ENCODE measurements around the gene AAMP.
A peak's percentile ranks its signal among the peaks of the same experiment; 100 is the strongest.

Gene AAMP

DNA sequence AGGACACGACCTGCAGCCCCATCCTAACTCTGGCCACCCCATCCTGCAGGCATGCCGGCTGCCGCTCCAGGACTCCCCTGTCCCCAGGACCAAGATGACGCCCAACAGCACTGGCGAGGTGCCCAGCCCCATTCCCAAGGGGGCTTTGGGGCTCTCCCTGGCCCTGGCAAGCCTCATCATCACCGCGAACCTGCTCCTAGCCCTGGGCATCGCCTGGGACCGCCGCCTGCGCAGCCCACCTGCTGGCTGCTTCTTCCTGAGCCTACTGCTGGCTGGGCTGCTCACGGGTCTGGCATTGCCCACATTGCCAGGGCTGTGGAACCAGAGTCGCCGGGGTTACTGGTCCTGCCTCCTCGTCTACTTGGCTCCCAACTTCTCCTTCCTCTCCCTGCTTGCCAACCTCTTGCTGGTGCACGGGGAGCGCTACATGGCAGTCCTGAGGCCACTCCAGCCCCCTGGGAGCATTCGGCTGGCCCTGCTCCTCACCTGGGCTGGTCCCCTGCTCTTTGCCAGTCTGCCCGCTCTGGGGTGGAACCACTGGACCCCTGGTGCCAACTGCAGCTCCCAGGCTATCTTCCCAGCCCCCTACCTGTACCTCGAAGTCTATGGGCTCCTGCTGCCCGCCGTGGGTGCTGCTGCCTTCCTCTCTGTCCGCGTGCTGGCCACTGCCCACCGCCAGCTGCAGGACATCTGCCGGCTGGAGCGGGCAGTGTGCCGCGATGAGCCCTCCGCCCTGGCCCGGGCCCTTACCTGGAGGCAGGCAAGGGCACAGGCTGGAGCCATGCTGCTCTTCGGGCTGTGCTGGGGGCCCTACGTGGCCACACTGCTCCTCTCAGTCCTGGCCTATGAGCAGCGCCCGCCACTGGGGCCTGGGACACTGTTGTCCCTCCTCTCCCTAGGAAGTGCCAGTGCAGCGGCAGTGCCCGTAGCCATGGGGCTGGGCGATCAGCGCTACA, 7.0 kb downstream of the AAMP start:
- Histone ChIP-seq H3K4me3 (no peak overlapping the region), H3K27ac (peak overlapping the region in 2 of 21 experiments; percentile 21 to 30)

DNA sequence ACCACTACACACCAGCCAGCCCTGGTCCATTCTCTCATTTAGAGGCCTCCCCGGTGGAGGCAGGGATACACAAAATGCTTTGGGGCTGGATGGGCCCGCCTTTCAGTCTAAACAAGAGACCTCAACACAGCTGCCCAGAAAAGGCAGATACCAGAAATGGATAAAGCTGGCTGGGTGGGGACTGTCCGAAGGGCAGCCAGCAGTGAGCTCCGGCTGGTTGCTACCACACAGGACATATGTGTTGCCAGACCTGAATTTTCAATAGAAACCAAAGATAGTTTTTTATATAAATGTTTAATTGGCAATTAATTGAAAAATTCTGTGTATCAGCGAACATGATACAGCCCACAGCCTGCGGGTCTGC, 7.7 kb downstream of the AAMP start:
- Histone ChIP-seq H3K27ac (peak overlapping the region in 4 of 21 experiments; percentile 26 to 54 (median 38)), H3K4me3 (no peak overlapping the region)

DNA sequence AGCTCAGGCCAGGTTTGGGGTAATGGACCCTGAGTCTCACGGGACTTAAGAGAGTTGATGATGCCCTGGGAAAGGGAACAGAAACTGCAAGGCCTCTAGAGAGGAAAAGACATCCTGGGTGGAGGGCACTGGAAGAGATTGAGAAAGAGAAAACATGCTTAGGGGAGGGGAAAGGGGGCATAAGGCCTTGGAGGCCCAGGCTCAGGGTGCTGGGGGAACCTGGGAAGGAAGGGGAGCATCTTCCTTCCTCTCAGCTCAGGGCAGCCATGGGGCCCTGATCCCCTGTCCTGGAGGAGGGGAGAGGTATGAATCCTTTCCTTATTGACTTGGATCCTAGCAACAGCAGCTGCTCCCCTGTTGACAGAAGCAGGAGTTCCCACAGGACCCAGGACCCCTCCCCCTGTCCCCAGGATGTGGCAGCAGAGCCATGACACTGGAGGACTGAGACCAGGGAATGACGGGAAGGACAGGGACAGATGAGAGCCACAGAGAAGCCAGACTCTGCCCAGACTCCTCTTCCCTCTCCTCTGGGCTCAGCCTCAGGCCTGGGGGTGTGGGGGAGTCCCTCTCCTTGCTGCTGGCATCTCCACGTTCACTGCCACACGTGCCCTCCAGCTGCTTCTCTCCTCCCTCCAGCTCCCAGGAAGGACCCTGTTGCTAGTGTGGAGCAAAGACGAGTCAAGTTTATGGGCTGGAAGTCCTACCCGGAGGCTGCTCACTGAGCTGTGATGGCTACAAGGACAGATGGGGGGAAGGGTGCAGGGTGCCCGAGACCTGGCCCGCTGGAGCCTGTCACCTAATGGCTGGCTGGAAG, 8.3 kb downstream of the AAMP start:
- no peak overlapping the region for H3K4me3 ChIP-seq
- peak overlapping the region in 8 of 21 experiments; percentile 24 to 58 (median 46) for H3K27ac ChIP-seq

GRCh38 chr2:218260742-218261422, 9.1 kb downstream of the AAMP start, which contains the start of gene GPBAR1:
Gene GPBAR1 (plus strand): TSS chr2:218261015. CDS start chr2:218262725, 1,710 bp downstream.
- H3K4me3 ChIP-seq: no peak within 1 kb of the TSS
- H3K27ac ChIP-seq: peak within 1 kb of the TSS in 13 of 21 experiments; percentile 5 to 75 (median 54)

- Histone ChIP-seq H3K4me3 (no peak overlapping the region), H3K27ac (peak overlapping the region in 8 of 21 experiments; percentile 20 to 75 (median 56))
These were observed 9.8 kb downstream of the AAMP start for GRCh38 chr2:218260166-218260565.

DNA sequence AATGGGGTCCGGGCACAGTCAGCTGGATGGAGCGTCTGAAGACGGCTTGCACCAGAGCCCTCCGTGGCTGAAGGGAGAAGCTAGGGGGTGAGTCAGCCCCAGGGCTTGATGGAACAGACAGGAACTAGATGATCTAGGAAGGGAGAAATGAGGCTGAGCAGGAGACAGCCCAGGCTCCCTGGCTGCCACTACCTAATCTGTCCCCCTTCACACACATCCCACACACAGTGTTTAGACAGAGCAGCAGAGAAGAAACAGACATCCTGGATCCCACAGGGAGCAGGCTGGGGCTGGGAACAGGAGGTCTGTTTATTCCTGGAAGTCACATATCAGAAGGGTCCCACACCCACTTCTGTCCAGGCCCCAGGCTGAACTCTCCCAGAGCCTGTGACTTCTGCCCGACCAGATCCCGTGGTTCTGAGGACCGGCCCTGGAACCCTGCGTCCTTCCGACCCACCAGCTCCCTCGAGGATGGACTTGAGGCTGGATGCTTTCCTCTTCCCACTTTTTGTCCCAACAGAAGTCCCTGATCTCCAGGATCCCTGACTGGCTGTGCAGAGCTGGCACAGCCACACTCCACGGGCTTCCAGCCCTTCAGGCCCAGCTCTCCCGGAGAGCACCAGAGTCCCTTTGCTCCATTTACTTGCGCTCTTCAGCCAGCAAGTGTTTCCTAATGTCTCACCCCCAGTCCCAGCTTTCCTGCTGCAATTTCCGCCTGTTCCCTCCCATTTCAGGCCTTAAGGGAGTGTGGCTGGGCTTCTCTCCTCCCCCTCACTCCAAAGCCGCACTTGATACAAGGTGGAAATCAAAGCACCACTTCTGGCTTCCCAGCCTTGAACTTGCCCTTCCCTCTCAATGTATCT, 10.6 kb downstream of the AAMP start:
- peak overlapping the region in 16 of 21 experiments; percentile 4 to 76 (median 56) for H3K27ac ChIP-seq
- no peak overlapping the region for H3K4me3 ChIP-seq

GRCh38 chr2:218257390-218257981, 12.5 kb downstream of the AAMP start:
- Histone ChIP-seq H3K4me3 (no peak overlapping the region), H3K27ac (peak overlapping the region in 13 of 21 experiments; percentile 20 to 75 (median 46))

DNA sequence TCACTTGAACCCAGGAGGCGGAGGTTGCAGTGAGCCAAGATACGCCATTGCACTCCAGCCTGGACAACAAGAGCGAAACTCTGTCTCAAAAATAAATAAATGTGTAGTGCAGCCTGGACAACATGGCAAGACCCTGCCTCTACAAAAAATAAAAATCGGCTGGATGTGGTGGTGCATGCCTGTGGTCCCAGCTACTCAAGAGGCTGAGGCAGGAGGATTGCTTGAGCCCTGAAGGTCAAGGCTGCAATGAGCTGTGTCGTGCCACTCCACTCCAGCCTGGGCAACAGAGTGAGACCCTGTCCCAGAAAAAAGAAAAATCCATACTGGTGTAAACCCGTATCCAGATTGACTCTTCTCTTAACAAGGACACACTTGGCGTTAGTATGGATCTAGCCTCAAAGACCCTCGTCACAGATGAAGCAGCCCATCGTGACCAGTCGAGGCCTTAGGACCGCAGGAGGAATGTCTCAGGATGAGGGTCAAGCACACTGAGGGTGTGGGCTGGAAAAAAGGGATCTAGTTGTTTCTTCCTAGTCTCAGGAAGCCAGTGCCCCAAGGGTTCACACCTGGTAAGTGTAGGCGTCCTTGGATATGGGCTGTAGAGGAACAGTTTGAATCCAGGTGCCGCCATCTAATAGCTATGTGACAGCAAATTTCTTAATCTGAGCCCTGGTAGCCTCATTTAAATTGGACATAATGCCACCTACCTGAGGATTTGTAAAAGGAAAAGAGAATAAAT, 13.2 kb downstream of the AAMP start:
- H3K27ac ChIP-seq: peak overlapping the region in 9 of 21 experiments; percentile 20 to 75 (median 46)

GRCh38 chr2:218255446-218255845, 14.5 kb downstream of the AAMP start:
- Histone ChIP-seq H3K27ac (peak overlapping the region in 1 of 21 experiments; percentile 14), H3K4me3 (no peak overlapping the region)

More for the DNA sequence above, 13.2 kb downstream of the AAMP start:
- no peak overlapping the region for H3K4me3 ChIP-seq

GRCh38 chr2:218253232-218253625, 16.7 kb downstream of the AAMP start:
- Histone ChIP-seq H3K4me3 (no peak overlapping the region), H3K27ac (peak overlapping the region in 3 of 21 experiments; percentile 2 to 28 (median 11))

- H3K4me3 ChIP-seq: no peak overlapping the region
- peak overlapping the region in 7 of 21 experiments; percentile 2 to 61 (median 26) for H3K27ac ChIP-seq
These were observed 17.3 kb downstream of the AAMP start for GRCh38 chr2:218252509-218253231.

DNA sequence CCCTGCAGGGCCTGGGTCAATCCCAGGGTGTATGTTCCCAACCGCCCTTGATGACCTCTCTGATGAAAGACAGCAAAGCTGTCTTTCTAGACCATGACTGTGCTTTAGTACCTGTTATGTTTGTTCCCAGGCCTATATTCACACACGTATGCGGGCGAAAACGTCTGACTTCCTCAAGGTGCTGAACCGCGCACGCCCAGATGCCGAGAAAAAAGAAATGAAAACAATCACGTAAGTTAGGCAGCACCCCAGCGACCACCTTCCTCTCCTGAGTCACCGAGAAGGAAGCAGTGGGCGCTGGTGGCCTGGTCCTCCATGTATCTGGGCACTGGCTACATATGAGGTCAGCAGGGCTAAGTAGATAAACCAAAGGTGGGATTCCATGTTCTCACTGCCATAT, 20.2 kb downstream of the AAMP start:
- no peak overlapping the region for H3K4me3 ChIP-seq
- peak overlapping the region in 1 of 21 experiments; percentile 5 for H3K27ac ChIP-seq

GRCh38 chr2:218245214-218245613, 24.7 kb downstream of the AAMP start:
- H3K27ac ChIP-seq: peak overlapping the region in 1 of 21 experiments; percentile 11
- H3K4me3 ChIP-seq: no peak overlapping the region

- no peak overlapping the region for H3K4me3 ChIP-seq
- peak overlapping the region in 2 of 21 experiments; percentile 22 to 25 for H3K27ac ChIP-seq
These were observed 25.3 kb downstream of the AAMP start for GRCh38 chr2:218244665-218245064.

DNA sequence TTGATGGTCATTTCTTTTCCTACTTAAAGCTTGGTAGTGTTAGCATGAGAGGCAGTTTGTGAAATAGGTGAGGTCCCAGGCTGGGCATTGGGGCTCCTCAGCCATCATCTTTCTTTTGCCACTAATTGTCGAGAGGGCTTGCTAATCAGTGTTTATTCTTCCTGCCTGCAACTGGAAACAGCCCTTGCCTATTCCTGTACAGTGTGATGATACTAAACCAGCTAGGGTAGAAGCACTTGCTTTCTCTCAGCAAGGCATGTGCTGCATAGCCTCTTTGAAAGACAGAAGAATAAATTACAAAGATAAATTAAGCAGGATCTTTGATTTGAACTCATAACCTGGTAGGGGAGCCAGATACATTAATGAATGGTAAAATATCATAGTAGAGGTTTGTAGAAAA, 25.7 kb downstream of the AAMP start:
- peak overlapping the region in 2 of 21 experiments; percentile 1 to 25 for H3K27ac ChIP-seq
- H3K4me3 ChIP-seq: no peak overlapping the region

DNA sequence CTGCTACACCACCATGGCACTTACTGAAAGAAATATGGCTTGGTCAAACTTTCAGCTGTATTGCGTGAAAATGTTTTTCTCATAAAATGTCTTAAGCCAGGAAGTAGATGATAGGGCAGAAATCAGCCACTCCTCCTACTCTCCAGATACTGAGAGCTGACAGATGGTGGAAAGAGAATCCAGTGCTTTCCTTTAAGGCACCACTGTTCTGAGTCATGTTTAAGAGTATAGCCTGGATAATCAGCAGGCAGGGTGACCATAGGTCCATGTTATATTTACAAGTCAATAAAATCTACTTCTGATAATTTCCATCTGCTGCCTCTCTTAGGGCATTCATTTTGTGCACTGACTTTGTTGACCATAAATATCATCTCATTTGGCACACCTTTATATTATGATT, 31.1 kb downstream of the AAMP start:
- no peak overlapping the region for H3K27ac ChIP-seq
- H3K4me3 ChIP-seq: no peak overlapping the region

DNA sequence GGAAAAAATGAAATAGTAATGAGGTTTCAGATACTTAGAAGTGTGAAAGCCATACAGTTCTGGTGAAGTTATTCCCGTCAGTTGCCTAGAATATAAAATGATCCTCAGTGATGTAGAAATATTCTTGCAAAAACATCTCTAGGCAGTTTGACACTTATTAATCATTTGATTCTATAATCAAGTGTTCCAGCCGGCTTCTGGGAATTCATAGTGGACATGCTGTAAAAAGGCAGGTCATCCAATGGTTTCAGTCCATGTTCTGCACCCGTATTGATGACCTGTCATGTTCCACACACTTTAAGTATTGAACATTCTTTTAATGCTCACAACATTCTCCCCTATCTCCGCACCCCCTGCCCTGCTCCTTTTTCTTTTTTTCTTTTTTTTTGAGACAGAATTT, 33.1 kb downstream of the AAMP start:
- Histone ChIP-seq H3K4me3 (no peak overlapping the region), H3K27ac (no peak overlapping the region)

Measured in skin epidermis (tissue), 12 donors.